ENCODE results near the gene ABR.

The ABR gene

GRCh38 chr17:1022278-1023024, 157.3 kb downstream of the ABR start:
- peaks cover 50% of the 10 kb centered on the region for H3K79me1 ChIP-seq (replicated peaks; ENCODE audit: low read length, poor library complexity, severe bottlenecking)
- H2AFZ ChIP-seq (ENCODE audit: low read depth, low read length), result no peak overlapping the region
- DNase-seq, result no peak
- H3K4ac ChIP-seq (ENCODE audit: low read depth in 1 of 2, low read length in 2 of 2), result peak overlapping the region in 1 of 2 experiments; percentile 27
- 95% methylated on average over 32 of the region's 32 CpGs for WGBS
- H2BK120ac ChIP-seq (ENCODE audit: low read depth, low read length), result no peak overlapping the region
- H3K4me1 ChIP-seq (ENCODE audit: control insufficient read depth, insufficient read depth, low read depth, low read length), result peaks cover 7% of the 10 kb centered on the region
- peak overlapping the region; percentile 43 for H4K8ac ChIP-seq (ENCODE audit: low read length)
- H3K14ac ChIP-seq (ENCODE audit: low read length in 2 of 2), result no peak overlapping the region
- no peak overlapping the region for H2BK12ac ChIP-seq (ENCODE audit: low read length in 2 of 2)
- peaks cover 29 to 83% of the 10 kb centered on the region in 2 experiments for H3K36me3 ChIP-seq (ENCODE audit: control insufficient read depth in 1 of 2, insufficient read depth in 2 of 2, low read depth in 1 of 2, low read length in 2 of 2)
- H3K9ac ChIP-seq (ENCODE audit: low read length), result no peak overlapping the region
- H3K9me3 ChIP-seq (ENCODE audit: control insufficient read depth, low read length), result no peaks in the 10 kb centered on the region
- no peak overlapping the region for H2AK5ac ChIP-seq (ENCODE audit: low read length, severe bottlenecking)
- H3K27me3 ChIP-seq (ENCODE audit: control insufficient read depth in 1 of 2, insufficient read depth in 1 of 2, low read length in 2 of 2), result no peaks in the 10 kb centered on the region
- H3K23ac ChIP-seq (ENCODE audit: low read length in 2 of 2), result peak overlapping the region in 1 of 2 experiments; percentile 24
- H3K27ac ChIP-seq (ENCODE audit: low read length, poor library complexity, severe bottlenecking), result no peak overlapping the region
- H3K4me2 ChIP-seq (ENCODE audit: low read length, poor library complexity, severe bottlenecking), result no peak overlapping the region
- H2BK5ac ChIP-seq (ENCODE audit: low read depth, low read length, poor library complexity, severe bottlenecking), result no peak overlapping the region
- no peak overlapping the region for H2BK15ac ChIP-seq (ENCODE audit: low read depth, poor library complexity, severe bottlenecking)
- no peak overlapping the region for H3K18ac ChIP-seq (ENCODE audit: low read depth in 1 of 2, low read length in 2 of 2)
- H3K4me3 ChIP-seq (ENCODE audit: insufficient read depth in 1 of 2, low read depth in 1 of 2, low read length in 2 of 2), result no peak overlapping the region
- peak overlapping the region; percentile 25 for H4K91ac ChIP-seq (ENCODE audit: low read length)

GRCh38 chr17:1021147-1021546, 158.6 kb downstream of the ABR start:
- Histone ChIP-seq H3K14ac (ENCODE audit: low read length in 2 of 2) (no peak overlapping the region), H3K4me2 (ENCODE audit: low read length, poor library complexity, severe bottlenecking) (no peak overlapping the region), H3K23ac (ENCODE audit: low read length in 2 of 2) (no peak overlapping the region), H2BK15ac (ENCODE audit: low read depth, poor library complexity, severe bottlenecking) (no peak overlapping the region), H3K36me3 (ENCODE audit: control insufficient read depth in 1 of 2, insufficient read depth in 2 of 2, low read depth in 1 of 2, low read length in 2 of 2) (peaks cover 30 to 80% of the 10 kb centered on the region in 2 experiments), H3K4ac (ENCODE audit: low read depth in 1 of 2, low read length in 2 of 2) (no peak overlapping the region), H3K27ac (ENCODE audit: low read length, poor library complexity, severe bottlenecking) (no peak overlapping the region), H3K79me1 (replicated peaks; ENCODE audit: low read length, poor library complexity, severe bottlenecking) (peaks cover 45% of the 10 kb centered on the region), H2AFZ (ENCODE audit: low read depth, low read length) (no peak overlapping the region), H2BK12ac (ENCODE audit: low read length in 2 of 2) (no peak overlapping the region), H3K27me3 (ENCODE audit: control insufficient read depth in 1 of 2, insufficient read depth in 1 of 2, low read length in 2 of 2) (no peaks in the 10 kb centered on the region), H2AK5ac (ENCODE audit: low read length, severe bottlenecking) (no peak overlapping the region), H3K18ac (ENCODE audit: low read depth in 1 of 2, low read length in 2 of 2) (no peak overlapping the region), H3K9ac (ENCODE audit: low read length) (no peak overlapping the region), H4K8ac (ENCODE audit: low read length) (no peak overlapping the region), H2BK120ac (ENCODE audit: low read depth, low read length) (no peak overlapping the region), H3K4me1 (ENCODE audit: control insufficient read depth, insufficient read depth, low read depth, low read length) (peaks cover 6% of the 10 kb centered on the region), H2BK5ac (ENCODE audit: low read depth, low read length, poor library complexity, severe bottlenecking) (no peak overlapping the region), H4K91ac (ENCODE audit: low read length) (no peak overlapping the region), H3K4me3 (ENCODE audit: insufficient read depth in 1 of 2, low read depth in 1 of 2, low read length in 2 of 2) (no peak overlapping the region), H3K9me3 (ENCODE audit: control insufficient read depth, low read length) (no peaks in the 10 kb centered on the region)
- 90% methylated on average over 17 of the region's 17 CpGs for WGBS
- DNase-seq, result no peak

- H2BK15ac ChIP-seq (ENCODE audit: low read depth, poor library complexity, severe bottlenecking), result no peak overlapping the region
- no peaks in the 10 kb centered on the region for H3K9me3 ChIP-seq (ENCODE audit: control insufficient read depth, low read length)
- no peak overlapping the region for H2AK5ac ChIP-seq (ENCODE audit: low read length, severe bottlenecking)
- no peak overlapping the region for H3K23ac ChIP-seq (ENCODE audit: low read length in 2 of 2)
- H3K14ac ChIP-seq (ENCODE audit: low read length in 2 of 2), result no peak overlapping the region
- no peak overlapping the region for H2BK12ac ChIP-seq (ENCODE audit: low read length in 2 of 2)
- no peak overlapping the region for H3K9ac ChIP-seq (ENCODE audit: low read length)
- no peak overlapping the region for H2BK5ac ChIP-seq (ENCODE audit: low read depth, low read length, poor library complexity, severe bottlenecking)
- H2AFZ ChIP-seq (ENCODE audit: low read depth, low read length), result no peak overlapping the region
- H3K4me1 ChIP-seq (ENCODE audit: control insufficient read depth, insufficient read depth, low read depth, low read length), result peaks cover 6% of the 10 kb centered on the region
- peak; percentile 49 for DNase-seq
- H4K91ac ChIP-seq (ENCODE audit: low read length), result no peak overlapping the region
- H3K27ac ChIP-seq (ENCODE audit: low read length, poor library complexity, severe bottlenecking), result no peak overlapping the region
- H3K18ac ChIP-seq (ENCODE audit: low read depth in 1 of 2, low read length in 2 of 2), result no peak overlapping the region
- no peak overlapping the region for H3K4ac ChIP-seq (ENCODE audit: low read depth in 1 of 2, low read length in 2 of 2)
- H3K4me3 ChIP-seq (ENCODE audit: insufficient read depth in 1 of 2, low read depth in 1 of 2, low read length in 2 of 2), result no peak overlapping the region
- no peaks in the 10 kb centered on the region for H3K27me3 ChIP-seq (ENCODE audit: control insufficient read depth in 1 of 2, insufficient read depth in 1 of 2, low read length in 2 of 2)
- peaks cover 24 to 68% of the 10 kb centered on the region in 2 experiments for H3K36me3 ChIP-seq (ENCODE audit: control insufficient read depth in 1 of 2, insufficient read depth in 2 of 2, low read depth in 1 of 2, low read length in 2 of 2)
- no peak overlapping the region for H2BK120ac ChIP-seq (ENCODE audit: low read depth, low read length)
- H4K8ac ChIP-seq (ENCODE audit: low read length), result no peak overlapping the region
- H3K4me2 ChIP-seq (ENCODE audit: low read length, poor library complexity, severe bottlenecking), result no peak overlapping the region
- WGBS, result 69% methylated on average over 8 of the region's 10 CpGs
- H3K79me1 ChIP-seq (replicated peaks; ENCODE audit: low read length, poor library complexity, severe bottlenecking), result peaks cover 38% of the 10 kb centered on the region
These were observed 160.3 kb downstream of the ABR start for GRCh38 chr17:1019451-1019850.

DNA sequence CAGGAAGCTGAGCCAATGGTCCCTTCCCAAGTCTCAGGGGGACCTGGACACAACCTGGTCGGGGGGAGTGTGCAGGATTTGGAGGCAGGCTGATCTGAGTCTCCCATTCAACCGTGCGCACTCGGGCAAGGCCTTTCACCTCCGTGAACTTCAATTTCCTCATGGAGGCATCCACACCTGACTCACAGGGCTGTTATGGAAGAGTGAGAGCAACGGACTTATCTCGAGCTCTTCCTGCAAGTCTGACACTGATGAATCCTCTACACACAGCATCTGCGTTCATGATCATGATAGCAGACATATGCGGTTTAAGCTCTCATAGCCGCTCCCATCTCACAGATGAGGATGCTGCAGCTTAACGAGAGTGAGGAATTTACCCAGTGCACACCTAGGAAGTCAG, 161.2 kb downstream of the ABR start:
- Histone ChIP-seq H3K4me1 (ENCODE audit: control insufficient read depth, insufficient read depth, low read depth, low read length) (peaks cover 6% of the 10 kb centered on the region), H2AFZ (ENCODE audit: low read depth, low read length) (no peak overlapping the region), H3K14ac (ENCODE audit: low read length in 2 of 2) (no peak overlapping the region), H3K79me1 (replicated peaks; ENCODE audit: low read length, poor library complexity, severe bottlenecking) (peaks cover 33% of the 10 kb centered on the region), H2BK120ac (ENCODE audit: low read depth, low read length) (no peak overlapping the region), H3K23ac (ENCODE audit: low read length in 2 of 2) (no peak overlapping the region), H3K4ac (ENCODE audit: low read depth in 1 of 2, low read length in 2 of 2) (no peak overlapping the region), H2BK12ac (ENCODE audit: low read length in 2 of 2) (no peak overlapping the region), H3K27ac (ENCODE audit: low read length, poor library complexity, severe bottlenecking) (no peak overlapping the region), H3K9ac (ENCODE audit: low read length) (no peak overlapping the region), H3K9me3 (ENCODE audit: control insufficient read depth, low read length) (no peaks in the 10 kb centered on the region), H4K8ac (ENCODE audit: low read length) (no peak overlapping the region), H2AK5ac (ENCODE audit: low read length, severe bottlenecking) (no peak overlapping the region), H4K91ac (ENCODE audit: low read length) (no peak overlapping the region), H3K18ac (ENCODE audit: low read depth in 1 of 2, low read length in 2 of 2) (no peak overlapping the region), H3K36me3 (ENCODE audit: control insufficient read depth in 1 of 2, insufficient read depth in 2 of 2, low read depth in 1 of 2, low read length in 2 of 2) (peaks cover 21 to 60% of the 10 kb centered on the region in 2 experiments), H3K4me3 (ENCODE audit: insufficient read depth in 1 of 2, low read depth in 1 of 2, low read length in 2 of 2) (no peak overlapping the region), H3K27me3 (ENCODE audit: control insufficient read depth in 1 of 2, insufficient read depth in 1 of 2, low read length in 2 of 2) (no peaks in the 10 kb centered on the region), H2BK15ac (ENCODE audit: low read depth, poor library complexity, severe bottlenecking) (no peak overlapping the region), H3K4me2 (ENCODE audit: low read length, poor library complexity, severe bottlenecking) (no peak overlapping the region), H2BK5ac (ENCODE audit: low read depth, low read length, poor library complexity, severe bottlenecking) (no peak overlapping the region)
- 91% methylated on average over 11 of the region's 11 CpGs for WGBS
- no peak for DNase-seq
